Measurements from ENCODE around the gene SMG6. TPM values are rescaled to one million over a fixed set of nuclear protein-coding genes. Genes with fewer than 3 reads are reported as not detected.
A peak's percentile ranks its signal among the peaks of the same experiment; 100 is the strongest.

Gene SMG6
- total RNA-seq, 2 donors from 2014 or later, result 33.2 to 82.9 TPM

DNA sequence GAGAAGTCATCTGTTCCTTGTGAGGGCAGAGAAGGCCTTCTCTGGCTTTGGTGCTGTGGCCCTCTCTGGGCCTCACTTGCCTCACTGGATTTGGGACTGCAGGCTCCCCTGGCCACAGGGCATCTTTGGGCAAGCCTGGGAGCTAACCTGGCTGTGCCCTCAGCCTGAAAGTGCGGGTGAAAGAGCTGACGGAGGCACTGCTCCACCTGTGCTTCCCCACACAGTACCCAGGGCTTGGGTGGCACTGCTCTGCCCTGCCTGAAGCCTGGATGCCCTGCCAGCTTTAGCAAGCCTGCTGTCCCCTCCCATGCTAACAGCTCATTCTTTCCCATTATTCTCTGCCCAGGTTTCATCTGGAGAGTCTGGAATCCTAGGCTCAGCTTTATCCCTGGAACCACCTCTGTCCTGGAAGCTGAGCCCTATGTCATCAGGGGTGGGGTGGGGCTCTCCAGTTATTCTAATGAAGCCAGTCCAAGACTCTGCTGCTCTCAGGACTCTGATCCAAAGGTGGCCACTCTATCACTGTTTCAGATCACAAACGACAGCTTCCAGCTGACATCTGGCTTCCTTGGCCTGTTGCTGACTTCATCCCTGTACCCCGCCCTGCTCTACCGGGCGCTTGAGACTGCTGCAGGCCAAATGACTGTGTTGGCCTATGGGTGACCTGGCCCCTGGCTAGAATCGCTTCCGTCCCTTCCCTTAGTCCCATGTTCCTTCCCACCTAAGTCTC is 219.4 kb downstream of the SMG6 start:
- Histone ChIP-seq H3K36me3 (peaks cover 18% of the 10 kb centered on the region), H3K27ac (peak overlapping the region; percentile 24 to 45), H3K27me3 (replicated peaks; ENCODE audit: insufficient read depth) (no peaks in the 10 kb centered on the region), H3K9me3 (no peaks in the 10 kb centered on the region), H3K4me1 (ENCODE audit: control insufficient read depth in 1 of 2, low read depth in 2 of 2) (peaks cover 9 to 51% of the 10 kb centered on the region in 2 donors), H3K4me3 (no peak overlapping the region)
- ATAC-seq (ENCODE audit: insufficient number of reproducible peaks, low FRiP score, low read depth) (no peak), DNase-seq (ENCODE audit: low spot score) (no peak)
- TF ChIP-seq, protein P1, sequence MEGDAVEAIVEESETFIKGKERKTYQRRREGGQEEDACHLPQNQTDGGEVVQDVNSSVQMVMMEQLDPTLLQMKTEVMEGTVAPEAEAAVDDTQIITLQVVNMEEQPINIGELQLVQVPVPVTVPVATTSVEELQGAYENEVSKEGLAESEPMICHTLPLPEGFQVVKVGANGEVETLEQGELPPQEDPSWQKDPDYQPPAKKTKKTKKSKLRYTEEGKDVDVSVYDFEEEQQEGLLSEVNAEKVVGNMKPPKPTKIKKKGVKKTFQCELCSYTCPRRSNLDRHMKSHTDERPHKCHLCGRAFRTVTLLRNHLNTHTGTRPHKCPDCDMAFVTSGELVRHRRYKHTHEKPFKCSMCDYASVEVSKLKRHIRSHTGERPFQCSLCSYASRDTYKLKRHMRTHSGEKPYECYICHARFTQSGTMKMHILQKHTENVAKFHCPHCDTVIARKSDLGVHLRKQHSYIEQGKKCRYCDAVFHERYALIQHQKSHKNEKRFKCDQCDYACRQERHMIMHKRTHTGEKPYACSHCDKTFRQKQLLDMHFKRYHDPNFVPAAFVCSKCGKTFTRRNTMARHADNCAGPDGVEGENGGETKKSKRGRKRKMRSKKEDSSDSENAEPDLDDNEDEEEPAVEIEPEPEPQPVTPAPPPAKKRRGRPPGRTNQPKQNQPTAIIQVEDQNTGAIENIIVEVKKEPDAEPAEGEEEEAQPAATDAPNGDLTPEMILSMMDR (IDR thresholded peaks at IDR 0.05), result no peak

DNA sequence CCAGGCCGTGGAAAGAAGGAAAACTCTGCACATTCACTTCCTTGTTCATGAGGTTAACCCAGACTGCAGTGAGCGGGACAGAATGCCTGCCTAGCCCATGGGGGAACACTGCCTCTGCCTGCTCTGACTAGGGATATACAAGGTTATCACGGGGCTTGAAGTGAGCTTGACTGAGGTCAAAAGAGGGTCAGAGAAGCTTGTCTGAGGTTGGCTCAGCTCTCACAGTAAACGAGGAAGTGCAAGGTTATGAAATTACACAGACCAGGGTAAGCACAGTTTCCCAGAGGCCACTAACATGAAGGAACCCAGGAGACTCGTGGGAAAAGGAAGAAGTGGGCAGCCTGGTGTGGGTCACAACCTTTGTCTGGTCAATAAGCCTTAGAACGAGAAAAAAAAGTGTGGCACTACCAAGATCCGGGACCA is 220.0 kb downstream of the SMG6 start:
- DNase-seq (ENCODE audit: low spot score) (no peak), ATAC-seq (ENCODE audit: insufficient number of reproducible peaks, low FRiP score, low read depth) (no peak)
- H3K27ac ChIP-seq, result peak overlapping the region; percentile 24 to 45
- peaks cover 6 to 45% of the 10 kb centered on the region in 2 donors for H3K4me1 ChIP-seq (ENCODE audit: control insufficient read depth in 1 of 2, low read depth in 2 of 2)
- H3K4me3 ChIP-seq, result no peak overlapping the region
- TF ChIP-seq, protein P1 (IDR thresholded peaks at IDR 0.05), result no peak
- H3K9me3 ChIP-seq, result no peaks in the 10 kb centered on the region
- H3K27me3 ChIP-seq (replicated peaks; ENCODE audit: insufficient read depth), result no peaks in the 10 kb centered on the region
- H3K36me3 ChIP-seq, result peaks cover 24% of the 10 kb centered on the region

DNA sequence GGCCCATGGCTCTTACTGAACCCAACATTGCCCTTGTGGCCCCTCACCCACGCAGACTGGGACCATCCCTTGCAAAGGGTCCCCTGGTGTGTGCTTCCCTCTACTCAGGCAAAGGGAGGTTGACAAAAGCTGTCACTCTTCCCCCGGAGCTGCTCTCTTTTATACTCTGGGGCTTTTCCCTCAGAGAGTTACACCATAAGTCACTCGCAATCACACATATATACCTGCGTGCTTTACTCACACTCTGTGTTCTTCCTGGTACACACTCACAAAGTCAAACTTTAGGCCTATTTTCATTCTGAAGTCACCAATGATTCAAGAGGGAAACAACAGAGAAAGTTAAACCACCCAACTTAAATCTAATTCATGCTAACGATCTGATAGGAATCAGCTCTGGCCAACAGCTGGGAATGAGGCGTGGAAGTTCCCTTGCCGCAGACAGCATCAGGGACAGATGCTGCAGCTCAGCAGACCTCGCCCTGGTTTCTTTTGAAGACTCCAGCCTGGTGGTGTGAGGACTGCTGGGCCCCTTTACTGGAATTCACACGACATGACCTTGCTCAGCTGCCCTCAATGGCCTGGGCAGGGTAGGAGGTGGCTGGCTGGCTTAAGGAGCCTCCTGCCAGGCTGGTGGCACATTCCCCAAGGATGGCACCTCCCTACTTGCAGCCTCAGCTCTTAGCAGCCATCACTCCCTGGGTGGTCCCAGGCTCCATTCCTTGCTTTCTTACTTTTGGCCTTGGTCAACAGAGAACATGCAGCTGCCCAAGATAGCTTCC is 221.4 kb downstream of the SMG6 start:
- H3K4me1 ChIP-seq (ENCODE audit: control insufficient read depth in 1 of 2, low read depth in 2 of 2), result peaks cover 3 to 31% of the 10 kb centered on the region in 2 donors
- no peaks in the 10 kb centered on the region for H3K9me3 ChIP-seq
- H3K27me3 ChIP-seq (replicated peaks; ENCODE audit: insufficient read depth), result no peaks in the 10 kb centered on the region
- ATAC-seq (ENCODE audit: insufficient number of reproducible peaks, low FRiP score, low read depth) (no peak), DNase-seq (ENCODE audit: low spot score) (no peak)
- peaks cover 30% of the 10 kb centered on the region for H3K36me3 ChIP-seq
- H3K27ac ChIP-seq, result no peak overlapping the region
- TF ChIP-seq, protein P1 (IDR thresholded peaks at IDR 0.05), result no peak
- no peak overlapping the region for H3K4me3 ChIP-seq

DNA sequence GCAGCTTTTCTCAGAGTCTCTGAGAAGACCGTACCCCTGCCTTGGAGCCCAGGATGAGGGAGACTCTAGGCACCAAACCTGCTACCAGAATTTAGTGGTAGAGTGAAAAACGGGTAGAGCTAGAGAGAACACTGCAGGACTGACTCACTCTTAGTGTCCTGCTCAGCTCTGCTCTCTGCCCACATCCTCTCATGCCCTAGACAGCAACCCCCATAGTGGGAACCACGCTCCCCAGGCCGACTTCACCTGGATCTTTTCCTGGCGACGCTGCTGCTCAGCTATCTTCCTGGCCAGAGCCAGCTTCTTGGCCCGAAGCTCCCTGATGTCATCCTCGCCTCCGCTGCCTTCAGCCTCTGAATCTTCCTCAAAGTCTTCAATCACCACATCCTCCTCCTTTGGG is 222.0 kb downstream of the SMG6 start:
- ATAC-seq (ENCODE audit: insufficient number of reproducible peaks, low FRiP score, low read depth) (no peak), DNase-seq (ENCODE audit: low spot score) (no peak)
- Histone ChIP-seq H3K4me1 (ENCODE audit: control insufficient read depth in 1 of 2, low read depth in 2 of 2) (peaks cover 3 to 25% of the 10 kb centered on the region in 2 donors), H3K4me3 (no peak overlapping the region), H3K27ac (no peak overlapping the region), H3K27me3 (replicated peaks; ENCODE audit: insufficient read depth) (no peaks in the 10 kb centered on the region), H3K9me3 (no peaks in the 10 kb centered on the region), H3K36me3 (peaks cover 33% of the 10 kb centered on the region)
- TF ChIP-seq, protein P1 (IDR thresholded peaks at IDR 0.05), result no peak

DNA sequence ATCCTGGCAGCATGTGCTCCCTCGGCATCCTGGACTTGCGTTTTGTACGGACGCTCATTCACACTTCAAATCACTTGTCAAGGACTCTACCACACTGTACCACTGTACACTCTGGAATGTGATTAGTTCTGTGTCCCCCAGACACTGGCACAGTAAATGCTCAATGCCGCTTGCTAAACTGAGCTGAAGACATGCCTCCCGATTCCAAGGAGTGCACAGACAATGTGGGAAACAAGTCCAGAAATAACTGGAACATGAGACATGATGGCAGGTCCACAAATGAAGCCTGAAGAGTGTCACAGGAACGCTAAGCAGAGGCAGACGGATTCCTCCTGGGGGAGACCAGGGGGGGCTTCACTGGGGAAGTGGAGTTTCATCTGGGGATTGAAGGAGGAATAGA is 226.5 kb downstream of the SMG6 start:
- no peak for DNase-seq (ENCODE audit: low spot score)
- ATAC-seq (ENCODE audit: insufficient number of reproducible peaks, low FRiP score, low read depth), result no peak
- no peak overlapping the region for H3K4me3 ChIP-seq
- H3K4me1 ChIP-seq (ENCODE audit: control insufficient read depth in 1 of 2, low read depth in 2 of 2), result no peaks in the 10 kb centered on the region
- no peaks in the 10 kb centered on the region for H3K9me3 ChIP-seq
- TF ChIP-seq, protein P1 (IDR thresholded peaks at IDR 0.05), result no peak
- H3K27ac ChIP-seq, result no peak overlapping the region
- H3K36me3 ChIP-seq, result peaks cover 31% of the 10 kb centered on the region
- H3K27me3 ChIP-seq (replicated peaks; ENCODE audit: insufficient read depth), result no peaks in the 10 kb centered on the region

Measured in thoracic aorta (tissue), 2 donors.